RWPE1 (cell line): ENCODE results near the gene AXIN2.
"Not testable (repeated sequence)": the region's sequence is repeated elsewhere in the genome, so short reads cannot be mapped to it uniquely, and the experiment has no call there.

Experiments
- CTCF ChIA-PET: fragments of 350-600 bp; sonication (Branson Sonifier 250); formaldehyde crosslinking; extraction: SDS; loops from one replicate; lab custom pipeline; 2021; lab: Yijun Ruan, JAX
- POLR2A ChIA-PET: fragments of 400-600 bp; formaldehyde crosslinking; extraction: SDS; loops from one replicate; lab custom pipeline; 2020; ENCODE audit warnings: antibody characterized with exemption; ENCODE audit not compliant: low non-redundant PET; lab: Yijun Ruan, JAX
- DNase-seq: peaks from one replicate; pipeline ENCODE4 v3.0.0; 2012; ENCODE audit warnings: low spot score
- H3K27ac ChIP-seq: fragments of 450-650 bp; 2 replicates; pipeline ENCODE4 v1.5.1; 2017
- TF ChIP-seq, protein P1 (sequence below): fragments of 450-650 bp; conservative IDR thresholded peaks from 2 replicates; pipeline ENCODE4 v1.5.1; 2017; ENCODE audit warnings: low read depth, mild to moderate bottlenecking

Gene AXIN2

DNA sequence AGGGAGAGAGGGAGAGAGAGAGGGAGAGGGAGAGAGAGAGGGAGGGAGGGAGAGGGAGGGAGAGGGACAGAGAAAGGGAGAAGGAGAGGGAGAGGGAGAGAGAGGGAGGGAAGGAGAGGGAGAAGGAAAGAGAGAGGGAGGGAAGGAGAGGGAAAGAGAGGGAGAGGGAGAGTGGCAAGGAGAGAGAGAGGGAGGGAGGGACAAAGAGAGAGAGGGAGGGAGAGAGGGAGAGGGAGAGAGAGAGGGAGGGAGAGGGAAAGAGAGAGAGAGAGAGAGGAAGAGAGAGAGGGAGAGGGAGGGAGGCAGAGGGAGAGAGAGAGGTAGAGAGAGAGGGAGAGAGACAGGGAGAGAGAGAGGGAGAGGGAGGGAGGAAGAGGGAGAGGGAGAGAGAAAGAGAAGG is 73.5 kb downstream of the AXIN2 start:
- DNase-seq = no peak
- TF ChIP-seq, protein P1, sequence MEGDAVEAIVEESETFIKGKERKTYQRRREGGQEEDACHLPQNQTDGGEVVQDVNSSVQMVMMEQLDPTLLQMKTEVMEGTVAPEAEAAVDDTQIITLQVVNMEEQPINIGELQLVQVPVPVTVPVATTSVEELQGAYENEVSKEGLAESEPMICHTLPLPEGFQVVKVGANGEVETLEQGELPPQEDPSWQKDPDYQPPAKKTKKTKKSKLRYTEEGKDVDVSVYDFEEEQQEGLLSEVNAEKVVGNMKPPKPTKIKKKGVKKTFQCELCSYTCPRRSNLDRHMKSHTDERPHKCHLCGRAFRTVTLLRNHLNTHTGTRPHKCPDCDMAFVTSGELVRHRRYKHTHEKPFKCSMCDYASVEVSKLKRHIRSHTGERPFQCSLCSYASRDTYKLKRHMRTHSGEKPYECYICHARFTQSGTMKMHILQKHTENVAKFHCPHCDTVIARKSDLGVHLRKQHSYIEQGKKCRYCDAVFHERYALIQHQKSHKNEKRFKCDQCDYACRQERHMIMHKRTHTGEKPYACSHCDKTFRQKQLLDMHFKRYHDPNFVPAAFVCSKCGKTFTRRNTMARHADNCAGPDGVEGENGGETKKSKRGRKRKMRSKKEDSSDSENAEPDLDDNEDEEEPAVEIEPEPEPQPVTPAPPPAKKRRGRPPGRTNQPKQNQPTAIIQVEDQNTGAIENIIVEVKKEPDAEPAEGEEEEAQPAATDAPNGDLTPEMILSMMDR = no peak
- no peak overlapping the region for H3K27ac ChIP-seq
- POLR2A ChIA-PET = no interaction called here
- CTCF ChIA-PET = no interaction called here

DNA sequence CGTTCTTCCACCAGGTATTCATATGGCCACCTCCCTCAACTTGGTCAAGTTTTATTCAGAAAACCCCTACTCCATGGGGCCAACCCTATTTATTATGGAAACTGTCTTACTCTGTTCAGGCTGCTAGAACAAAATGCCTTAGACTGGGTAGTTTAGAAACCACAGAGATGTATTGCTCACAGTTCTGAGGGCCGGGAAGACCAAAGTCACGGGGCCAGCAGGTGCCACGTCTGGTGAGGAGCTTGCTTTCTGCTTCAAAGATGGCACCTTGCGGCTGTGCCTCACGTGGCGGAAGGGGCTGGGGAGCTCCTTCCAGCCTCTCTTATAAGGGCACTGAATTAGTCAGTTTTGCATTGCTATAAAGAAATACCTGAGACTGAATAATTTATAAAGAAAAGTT is 74.3 kb downstream of the AXIN2 start:
- no peak for DNase-seq
- POLR2A ChIA-PET = no interaction called here
- TF ChIP-seq, protein P1 = no peak
- no peak overlapping the region for H3K27ac ChIP-seq
- CTCF ChIA-PET = no interaction called here

DNA sequence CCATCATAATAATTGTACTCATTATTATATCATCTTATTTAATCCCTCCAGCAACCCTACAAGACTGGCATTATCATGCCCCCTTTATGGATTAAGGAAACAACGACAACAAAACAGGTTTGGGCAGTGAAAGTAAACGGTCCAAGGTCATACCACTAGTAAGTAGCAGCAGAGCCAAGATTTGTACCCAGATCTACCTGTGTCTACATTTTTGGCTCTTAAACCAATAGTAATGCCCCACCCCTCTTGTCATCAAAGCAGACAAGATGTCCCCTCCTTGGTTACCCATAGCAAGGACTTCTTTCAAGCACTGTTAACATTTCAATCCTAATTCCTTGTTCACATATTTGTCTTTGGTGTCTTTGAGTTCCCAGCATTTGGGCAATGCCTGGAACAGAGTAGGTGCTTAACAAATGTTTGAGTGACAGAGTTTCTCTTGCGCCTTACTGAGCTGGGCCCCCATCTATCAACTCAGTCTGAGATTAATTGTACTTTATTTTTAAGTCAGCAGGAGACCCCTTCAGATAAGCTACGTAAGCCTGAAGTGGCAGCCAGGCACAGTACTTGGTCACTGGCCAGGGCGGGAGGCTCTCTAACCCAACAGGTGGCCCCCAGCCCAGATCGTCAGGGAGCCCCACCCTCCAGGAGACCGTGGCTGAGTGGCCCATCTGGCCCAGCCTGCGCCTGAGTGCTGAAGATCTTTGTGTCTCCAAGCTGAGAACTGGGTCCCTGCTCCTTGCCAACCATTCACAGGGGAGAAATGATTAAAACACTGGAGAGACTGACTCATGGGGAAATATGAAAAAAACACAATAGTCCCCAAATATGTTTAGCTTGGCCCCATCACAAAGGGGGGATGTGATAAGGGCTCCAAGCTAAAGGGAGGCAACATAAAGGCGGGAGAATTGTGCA is 75.8 kb downstream of the AXIN2 start:
- POLR2A ChIA-PET = no interaction called here
- TF ChIP-seq, protein P1 = no peak
- DNase-seq = no peak
- H3K27ac ChIP-seq = no peak overlapping the region
- CTCF ChIA-PET = no interaction called here

DNA sequence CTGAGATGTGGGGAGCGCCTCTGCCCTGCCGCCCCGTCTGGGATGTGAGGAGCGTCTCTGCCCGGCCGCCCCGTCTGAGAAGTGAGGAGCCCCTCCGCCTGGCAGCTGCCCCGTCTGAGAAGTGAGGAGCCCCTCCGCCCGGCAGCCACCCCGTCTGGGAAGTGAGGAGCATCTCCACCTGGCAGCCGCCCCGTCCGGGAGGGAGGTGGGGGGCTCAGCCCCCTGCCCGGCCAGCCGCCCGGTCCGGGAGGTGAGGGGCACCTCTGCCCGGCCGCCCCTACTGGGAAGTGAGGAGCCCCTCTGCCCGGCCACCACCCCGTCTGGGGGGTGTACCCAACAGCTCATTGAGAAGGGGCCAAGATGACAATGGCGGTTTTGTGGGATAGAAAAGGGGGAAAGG is 77.0 kb downstream of the AXIN2 start:
- POLR2A ChIA-PET, CTCF ChIA-PET, DNase-seq, H3K27ac ChIP-seq: not testable (repeated sequence)

DNA sequence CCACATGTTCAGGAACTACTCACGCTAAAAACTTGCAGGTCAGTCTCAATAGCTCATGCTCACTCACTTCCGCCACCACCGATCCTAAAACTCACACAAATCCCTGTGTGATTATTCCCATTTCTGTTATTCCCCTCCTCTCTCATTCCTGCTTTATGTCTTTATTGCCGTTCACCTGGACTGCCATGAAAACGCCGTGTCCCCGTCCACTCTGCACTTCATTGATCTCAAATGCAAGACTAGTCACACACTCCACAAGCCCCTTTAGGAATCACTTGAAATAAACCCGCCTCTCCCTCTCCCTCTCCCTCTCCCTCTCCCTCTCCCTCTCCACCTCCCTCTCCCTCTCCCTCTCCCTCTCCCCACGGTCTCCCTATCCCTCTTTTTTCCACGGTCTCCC is 78.0 kb downstream of the AXIN2 start:
- POLR2A ChIA-PET = no interaction called here
- no peak for DNase-seq
- no peak overlapping the region for H3K27ac ChIP-seq
- TF ChIP-seq, protein P1 = no peak
- CTCF ChIA-PET = no interaction called here

DNA sequence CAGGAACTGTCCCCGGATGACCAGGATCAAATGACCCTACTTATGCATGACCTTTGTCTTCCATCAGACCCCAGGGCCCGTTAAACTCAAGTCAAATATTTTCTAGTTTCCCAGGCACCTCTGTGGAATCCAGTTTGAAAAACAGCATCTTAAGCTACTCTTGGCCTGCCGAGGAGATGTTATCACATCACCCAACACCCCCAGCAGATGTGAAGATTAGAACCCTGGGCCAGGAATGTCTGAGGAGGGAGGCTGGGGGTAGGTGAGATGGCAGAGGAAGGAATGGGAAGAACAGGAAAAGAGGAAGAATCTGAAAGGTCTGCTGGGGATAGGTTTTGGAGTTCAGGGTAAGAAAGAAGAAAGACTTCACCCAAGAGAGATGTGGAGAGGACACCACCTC is 79.2 kb downstream of the AXIN2 start:
- H3K27ac ChIP-seq = no peak overlapping the region
- TF ChIP-seq, protein P1 = no peak
- DNase-seq = no peak
- ChIA-PET POLR2A (no interaction called here), CTCF (no interaction called here)

DNA sequence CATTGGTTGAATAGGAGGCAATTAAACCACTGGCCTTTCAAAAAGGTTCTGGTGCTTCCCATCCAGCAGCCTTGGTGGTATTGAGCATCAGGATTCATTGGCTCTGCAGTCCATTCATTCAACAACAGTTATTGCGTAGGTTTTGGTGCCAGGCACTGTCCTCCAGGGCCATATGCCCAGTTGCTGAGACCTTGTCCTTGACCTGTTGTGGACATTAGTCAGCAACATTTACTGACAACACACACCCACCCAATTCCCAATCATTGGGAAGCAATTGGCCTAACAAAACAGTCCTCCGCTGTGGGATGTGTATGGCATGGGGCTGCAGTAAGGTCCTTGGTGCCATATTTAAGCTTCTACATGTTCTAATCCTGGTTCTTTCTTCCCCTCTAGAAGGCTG is 82.2 kb downstream of the AXIN2 start:
- CTCF ChIA-PET = no interaction called here
- no peak for DNase-seq
- POLR2A ChIA-PET = no interaction called here

More for the DNA sequence above, 82.2 kb downstream of the AXIN2 start:
- no peak overlapping the region for H3K27ac ChIP-seq
- TF ChIP-seq, protein P1 = no peak
